Measurements from ENCODE around the gene SRGN.

The SRGN gene

DNA sequence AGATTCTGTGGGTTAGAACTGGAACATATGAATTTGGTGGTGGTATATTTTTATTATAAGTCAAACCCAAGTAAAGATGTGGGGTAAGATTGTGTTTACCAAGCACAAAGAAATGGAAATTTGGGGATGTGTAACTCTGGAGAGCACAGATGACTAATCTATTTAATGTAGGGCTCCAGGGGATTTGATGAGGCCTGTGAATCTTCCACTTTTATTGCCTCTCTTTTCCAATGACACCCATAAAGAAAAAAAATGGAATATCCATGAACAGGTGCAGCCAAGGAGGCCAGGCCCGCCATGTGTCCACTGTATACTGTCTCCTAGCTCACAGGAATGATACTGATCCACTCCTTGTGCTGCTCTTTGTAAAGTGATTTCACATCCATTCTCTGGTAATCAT is 2.8 kb downstream of the SRGN start:
- DNase-seq (ENCODE audit: low read depth) = peak; percentile 57

GRCh38 chr10:69091143-69091651 is 3.3 kb downstream of the SRGN start:
- DNase-seq (ENCODE audit: low read depth) = no peak

- peak; percentile 77 for DNase-seq (ENCODE audit: low read depth)
Observed at GRCh38 chr10:69092959-69093850, 5.3 kb downstream of the SRGN start.

- no peak for DNase-seq (ENCODE audit: low read depth)
Observed at GRCh38 chr10:69093933-69094332, 6.0 kb downstream of the SRGN start.

DNA sequence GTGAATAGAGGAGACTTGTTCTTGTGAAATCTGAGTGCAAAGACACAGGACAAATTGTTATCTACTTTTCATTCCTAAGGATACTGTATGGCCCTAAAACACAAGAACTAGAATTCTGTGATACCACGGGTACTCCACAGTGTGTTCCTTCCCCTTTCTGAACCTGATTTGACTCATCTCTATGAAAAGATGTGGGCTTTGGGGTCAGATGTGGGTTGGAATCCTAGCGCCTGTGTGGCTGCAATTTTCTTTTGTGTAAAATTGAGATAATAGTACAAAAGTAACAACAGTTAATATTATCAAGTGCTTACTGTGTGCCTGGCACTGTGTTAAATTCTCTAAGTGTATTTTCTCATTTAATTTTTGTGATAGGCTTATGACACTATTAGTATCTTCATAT is 8.1 kb downstream of the SRGN start:
- DNase-seq (ENCODE audit: low read depth) = no peak

DNA sequence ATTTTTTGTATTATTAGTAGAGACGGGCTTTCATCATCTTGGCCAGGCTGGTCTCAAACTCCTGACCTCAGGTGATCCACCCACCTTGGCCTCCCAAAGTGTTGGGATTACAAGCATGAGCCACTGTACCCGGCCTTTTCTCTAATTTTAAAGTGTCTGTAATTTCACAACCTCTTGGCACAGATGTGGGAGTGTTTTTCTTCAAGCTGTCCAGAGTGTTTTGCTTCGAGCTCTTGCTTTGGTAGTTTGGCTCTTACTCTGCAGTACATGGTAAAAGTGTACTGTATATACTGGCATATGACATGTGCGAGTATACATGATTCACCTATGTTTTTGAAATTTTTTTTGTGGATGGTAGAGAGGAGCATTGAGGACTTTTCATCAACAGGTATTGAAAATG is 9.8 kb downstream of the SRGN start:
- no peak for DNase-seq (ENCODE audit: low read depth)

- no peak for DNase-seq (ENCODE audit: low read depth)
Observed at GRCh38 chr10:69100136-69100872, 12.4 kb downstream of the SRGN start.

- no peak for DNase-seq (ENCODE audit: low read depth)
Observed at GRCh38 chr10:69101451-69102095, 13.7 kb downstream of the SRGN start.

DNA sequence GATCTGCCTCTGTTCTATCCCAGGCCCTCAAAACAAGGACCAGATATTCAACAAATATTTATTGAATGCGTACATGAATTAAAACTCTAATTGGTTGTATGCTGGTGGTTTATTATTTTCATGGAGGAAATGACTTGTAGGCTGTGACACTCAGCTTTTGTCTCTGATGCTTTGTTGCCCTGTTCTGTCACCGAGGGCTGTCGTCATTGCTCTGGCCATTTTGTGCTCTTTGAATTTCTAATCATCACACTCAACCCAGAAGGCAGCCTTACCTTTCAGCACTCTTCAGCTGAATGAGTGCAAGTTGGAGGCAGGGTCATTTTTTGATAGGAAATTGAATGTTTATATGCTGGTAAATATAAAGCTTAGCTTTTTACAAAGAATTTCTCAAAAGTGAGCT is 14.5 kb downstream of the SRGN start:
- DNase-seq (ENCODE audit: low read depth) = no peak

DNA sequence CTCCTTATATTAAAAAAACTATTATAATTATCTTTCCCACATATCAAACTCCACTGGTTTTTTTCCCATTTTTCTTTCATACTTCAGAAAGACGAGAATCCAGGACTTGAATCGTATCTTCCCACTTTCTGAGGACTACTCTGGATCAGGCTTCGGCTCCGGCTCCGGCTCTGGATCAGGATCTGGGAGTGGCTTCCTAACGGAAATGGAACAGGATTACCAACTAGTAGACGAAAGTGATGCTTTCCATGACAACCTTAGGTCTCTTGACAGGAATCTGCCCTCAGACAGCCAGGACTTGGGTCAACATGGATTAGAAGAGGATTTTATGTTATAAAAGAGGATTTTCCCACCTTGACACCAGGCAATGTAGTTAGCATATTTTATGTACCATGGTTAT is 15.9 kb downstream of the SRGN start:
- no peak for DNase-seq (ENCODE audit: low read depth)

DNA sequence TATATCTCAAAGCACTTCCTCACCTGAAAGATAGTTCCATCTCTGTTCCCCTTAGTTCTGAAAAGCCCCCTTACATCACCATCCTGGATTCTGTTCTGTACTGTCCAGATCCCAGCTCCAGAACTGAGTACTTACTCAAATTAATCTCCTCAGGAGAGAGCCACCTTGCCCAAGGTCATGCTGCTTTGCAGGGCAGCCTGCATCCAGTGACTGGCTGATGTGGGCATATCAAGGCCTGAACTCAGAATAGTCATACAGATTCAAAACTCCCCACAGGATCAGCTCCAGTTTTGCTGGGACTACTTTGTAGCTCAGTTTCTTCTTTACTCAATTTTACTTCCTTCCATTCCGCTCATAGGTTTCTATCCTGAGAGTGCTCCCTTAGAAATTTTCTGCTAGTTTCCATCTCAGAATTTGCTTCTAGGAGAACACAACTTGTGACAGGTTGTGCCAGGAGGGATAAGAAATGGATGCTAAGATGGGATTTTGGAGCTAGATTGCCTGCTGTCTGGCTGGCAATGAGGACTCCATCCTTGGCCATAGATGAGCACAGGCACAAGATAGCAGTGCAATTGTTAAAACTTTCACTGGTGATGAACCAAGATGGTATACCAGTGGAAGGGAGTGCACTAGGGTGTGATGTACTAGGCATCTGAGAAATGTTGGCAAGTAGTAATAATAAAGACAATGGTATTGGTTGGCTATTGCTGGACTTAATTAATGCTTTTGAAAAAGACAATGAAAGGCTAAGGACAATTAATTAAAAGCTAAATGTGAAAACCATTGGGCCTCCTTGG is 17.3 kb downstream of the SRGN start:
- no peak for DNase-seq (ENCODE audit: low read depth)

- no peak for DNase-seq (ENCODE audit: low read depth)
Observed at GRCh38 chr10:69107176-69107490, 19.2 kb downstream of the SRGN start.

GRCh38 chr10:69107699-69108098 is 19.8 kb downstream of the SRGN start:
- no peak for DNase-seq (ENCODE audit: low read depth)

DNA sequence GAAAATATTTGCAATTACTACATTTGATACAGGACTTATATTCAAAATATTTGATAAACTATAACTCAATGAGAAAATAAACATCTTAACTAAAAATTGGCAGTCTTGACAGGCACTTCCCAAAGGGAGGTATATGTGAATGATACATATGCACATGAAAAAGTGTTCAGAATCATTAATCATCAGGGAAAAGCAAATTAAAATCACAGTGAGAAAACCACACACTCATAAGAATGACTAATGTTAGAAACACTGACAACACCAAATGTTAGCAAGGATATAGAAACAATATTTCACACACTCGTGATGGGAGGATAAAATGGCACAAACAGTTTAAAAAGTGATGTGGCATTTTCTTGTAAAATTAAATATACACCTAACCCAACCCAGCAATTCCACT is 32.0 kb downstream of the SRGN start:
- no peak for DNase-seq (ENCODE audit: low read depth)

DNA sequence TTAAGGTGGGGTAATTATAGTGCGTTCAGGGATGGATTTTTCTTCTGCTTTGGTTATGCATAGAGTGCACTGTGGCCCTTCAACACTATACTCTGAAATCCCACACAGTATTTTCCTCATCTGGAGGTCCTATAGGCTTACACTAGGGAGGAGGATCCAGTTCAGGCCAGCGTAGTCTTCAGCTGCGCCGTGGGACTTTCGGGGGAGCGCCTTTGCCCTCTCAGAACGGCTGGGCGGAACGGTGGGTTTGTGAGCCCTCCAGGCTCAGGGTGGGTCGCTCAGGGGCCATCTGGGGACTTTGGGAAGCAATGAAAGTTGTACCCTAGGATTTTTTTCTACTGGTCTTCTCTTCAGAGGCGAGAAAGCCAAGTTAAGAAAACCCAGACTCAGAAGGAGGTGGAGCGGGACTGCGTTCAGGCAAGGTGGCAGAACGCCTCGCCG is 35.4 kb downstream of the SRGN start:
- peak; percentile 47 for DNase-seq (ENCODE audit: low read depth)

DNA sequence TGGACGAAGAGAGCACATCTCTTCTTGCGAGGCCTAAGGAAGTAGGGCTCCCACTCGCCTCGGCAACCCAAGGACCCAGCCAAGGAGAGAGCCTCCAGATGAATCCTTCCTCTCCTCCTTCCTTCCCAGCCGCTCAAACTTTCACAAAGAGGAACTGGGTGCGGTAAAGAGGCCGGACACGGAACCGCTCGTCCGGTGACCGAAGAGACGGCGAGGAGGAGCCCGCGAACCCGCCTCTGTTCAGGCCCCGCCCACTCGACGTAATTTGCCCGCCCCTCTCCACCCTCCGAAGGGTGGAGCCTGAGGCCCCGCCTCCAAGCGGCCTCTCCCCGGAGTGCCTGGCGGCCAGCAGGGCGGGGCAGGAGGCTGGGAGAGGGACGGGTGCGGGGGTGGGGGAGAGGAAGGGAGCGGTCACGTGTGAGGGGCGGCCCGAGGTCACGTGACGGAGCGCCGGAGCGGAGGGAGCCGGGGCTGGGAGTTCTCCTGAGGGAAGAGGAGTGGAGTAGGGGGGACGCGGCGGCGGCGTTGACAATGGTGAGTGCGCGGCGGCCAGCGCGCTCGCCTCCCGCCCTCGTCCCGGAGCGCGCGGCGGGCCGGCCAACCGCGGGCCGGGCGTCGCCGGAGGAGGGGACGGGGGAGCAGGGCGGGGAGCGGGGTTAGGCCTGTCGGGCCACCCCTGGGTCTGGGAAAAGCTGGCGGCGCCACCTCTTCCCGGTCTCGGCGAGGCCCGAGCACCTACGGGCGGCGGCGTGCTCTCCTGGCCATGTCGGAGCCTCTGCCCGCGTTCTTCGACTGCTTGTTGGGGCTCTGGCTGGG is 36.1 kb downstream of the SRGN start, which contains the start of gene VPS26A:
VPS26A (plus strand) TSS at position 432 of the 816 bp plus-strand sequence; CDS start at position 532, 100 bp downstream.
- peak; percentile 96 for DNase-seq (ENCODE audit: low read depth)

DNA sequence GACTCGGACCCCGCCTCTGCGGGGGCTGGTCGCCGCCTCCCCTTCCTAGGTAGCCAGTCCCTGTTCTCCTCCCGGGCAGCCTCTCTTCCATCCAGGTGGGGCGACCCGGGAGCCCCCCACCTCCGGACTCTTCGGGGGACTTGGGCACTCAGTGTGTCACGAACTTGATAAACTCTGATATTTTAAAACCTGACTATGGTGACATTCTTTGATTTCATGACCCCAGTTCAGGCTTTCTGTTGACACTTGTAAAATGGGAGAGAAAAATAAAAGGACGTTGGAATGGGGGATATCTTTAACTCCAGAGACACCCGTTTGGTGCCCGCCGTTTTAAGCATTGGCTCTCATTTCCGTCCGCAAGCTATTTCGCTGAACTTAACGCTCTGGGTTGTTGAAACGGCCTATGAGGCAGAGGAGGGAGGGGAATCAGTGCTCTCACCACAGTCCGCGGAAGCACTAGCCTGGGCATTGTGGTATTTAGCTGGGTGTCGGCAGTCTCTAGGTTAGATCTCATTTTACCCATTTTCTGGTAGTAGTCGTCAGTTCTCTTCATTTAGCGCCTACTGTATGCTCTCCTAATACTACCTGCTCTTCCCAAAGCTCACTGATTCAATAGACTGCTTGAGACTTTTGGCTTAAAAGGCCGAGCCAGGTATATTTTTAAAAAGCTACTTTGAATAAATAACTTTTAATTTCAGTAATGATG is 36.8 kb downstream of the SRGN start:
- DNase-seq (ENCODE audit: low read depth) = peak; percentile 28

GRCh38 chr10:69125554-69125953 is 37.7 kb downstream of the SRGN start:
- no peak for DNase-seq (ENCODE audit: low read depth)

GRCh38 chr10:69130251-69130650 is 42.3 kb downstream of the SRGN start:
- DNase-seq (ENCODE audit: low read depth) = peak; percentile 18

GRCh38 chr10:69139961-69140360 is 52.1 kb downstream of the SRGN start:
- no peak for DNase-seq (ENCODE audit: low read depth)
